Measurements from ENCODE around the gene MBNL1. TPM values are rescaled to one million over a fixed set of nuclear protein-coding genes. Genes with fewer than 3 reads are reported as not detected.

Gene MBNL1
- total and polyA plus RNA-seq, 7 experiments from 2014 or later, result 371 to 675 (median 497) TPM

DNA sequence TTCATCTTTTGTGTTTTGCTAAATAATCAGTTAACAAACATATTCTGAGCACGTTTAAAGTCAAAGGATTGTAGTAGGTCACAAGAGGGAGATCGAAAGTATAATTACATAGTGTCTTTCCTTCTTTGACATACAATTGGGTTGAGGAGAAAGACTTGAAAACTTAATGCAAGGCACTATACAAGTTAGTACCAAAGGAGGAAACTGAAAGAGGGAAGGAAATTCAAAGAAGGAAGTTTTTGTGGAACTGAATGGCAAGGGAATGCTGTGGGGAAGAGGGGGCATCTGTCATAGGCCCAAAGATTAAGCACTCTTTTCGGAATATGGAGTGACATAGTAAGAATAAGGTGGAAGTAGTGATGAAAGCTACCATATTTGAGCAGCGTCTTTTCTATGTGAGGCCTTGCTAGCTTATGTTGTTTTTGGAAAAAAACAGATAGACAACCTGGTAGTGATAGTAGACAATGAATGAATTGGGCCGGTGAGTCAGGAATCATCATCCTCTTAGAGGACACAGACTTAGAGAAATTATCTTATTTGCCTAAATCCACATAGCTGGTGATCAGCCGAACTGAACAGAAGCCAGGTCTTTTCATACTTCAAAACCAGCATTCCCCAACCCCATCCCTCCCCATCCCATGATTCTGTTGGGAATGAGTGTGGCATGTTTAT is 10.2 kb downstream of the MBNL1 start:
- H3K36me3 Mint-ChIP-seq, result peaks cover 0 to 16% (median 0%) of the 10 kb centered on the region in 5 donors
- H3K9me3 ChIP-seq (ENCODE audit: control insufficient read depth in 2 of 3, low read length in 3 of 3), result no peaks in the 10 kb centered on the region
- H3K27ac Mint-ChIP-seq, result peak overlapping the region; percentile 55 to 97 (median 72)
- CTCF ChIA-PET, result no interaction called here
- peak overlapping the region; percentile 49 for H3K27ac ChIP-seq (ENCODE audit: low read depth, low read length)
- H3K9me3 Mint-ChIP-seq, result no peaks in the 10 kb centered on the region
- POLR2A ChIA-PET, result interaction anchor here (0.6 to 2.1 kb wide), 11 partner anchors 10 to 103 kb away, joined by 3 to 7 read pairs (median 4); partner anchors contain the start of gene MBNL1
- no peaks in the 10 kb centered on the region for H3K27me3 ChIP-seq (ENCODE audit: control insufficient read depth in 2 of 2, insufficient read depth in 2 of 2, low read length in 2 of 2)
- H3K4me1 ChIP-seq (ENCODE audit: control insufficient read depth in 2 of 2, insufficient read depth in 2 of 2, low read length in 2 of 2), result peaks cover 52 to 90% of the 10 kb centered on the region in 2 donors
- peak overlapping the region; percentile 39 to 93 (median 78) for H3K4me3 Mint-ChIP-seq
- ATAC-seq, result peak; percentile 34
- H3K4me3 ChIP-seq (ENCODE audit: low read length), result peak overlapping the region; percentile 31
- intact Hi-C loops (cut with micrococcal nuclease), result loop anchor here (1.0 to 10.0 kb wide), 5 partner anchors 8 to 1514 kb away; partner anchors contain the start of genes RAP2B (in 1 of the 2) and SIAH2 (in 1 of the 2)
- no peaks in the 10 kb centered on the region for H3K36me3 ChIP-seq (ENCODE audit: control insufficient read depth in 2 of 3, insufficient read depth in 3 of 3, low read length in 3 of 3)
- no peaks in the 10 kb centered on the region for H3K27me3 Mint-ChIP-seq
- no peak for DNase-seq
- H3K4me1 Mint-ChIP-seq, result peaks cover 56 to 92% (median 84%) of the 10 kb centered on the region in 7 donors

DNA sequence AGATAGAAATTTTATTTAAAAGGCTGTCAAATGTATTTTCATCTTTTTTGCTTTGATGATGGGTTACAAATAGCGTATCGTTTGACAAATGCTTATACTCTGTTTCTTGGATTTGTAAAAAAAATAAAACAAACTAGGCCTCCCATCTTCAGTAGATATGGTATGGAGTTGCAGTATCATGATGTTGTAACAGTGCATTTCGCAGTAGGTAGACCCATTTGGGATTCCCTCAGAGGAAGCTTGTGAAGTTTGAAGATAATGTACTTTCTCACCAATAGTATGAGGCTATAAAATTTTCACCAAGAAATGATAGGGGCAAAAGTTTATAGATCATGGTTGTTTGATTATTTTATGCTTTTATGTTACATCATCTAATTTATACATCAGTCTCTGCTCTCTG is 10.8 kb downstream of the MBNL1 start:
- Mint-ChIP-seq H3K4me1 (peaks cover 53 to 93% (median 82%) of the 10 kb centered on the region in 7 donors), H3K27ac (peak overlapping the region; percentile 47 to 90 (median 72)), H3K27me3 (no peaks in the 10 kb centered on the region), H3K4me3 (peak overlapping the region; percentile 53 to 93 (median 78)), H3K9me3 (no peaks in the 10 kb centered on the region), H3K36me3 (peaks cover 0 to 16% (median 0%) of the 10 kb centered on the region in 5 donors)
- intact Hi-C loops (cut with micrococcal nuclease), result loop anchor here (1.0 to 10.0 kb wide), 5 partner anchors 8 to 1515 kb away; partner anchors contain the start of genes RAP2B (in 1 of the 2) and SIAH2 (in 1 of the 2)
- ChIA-PET POLR2A (interaction anchor here (0.6 to 2.1 kb wide), 14 partner anchors 11 to 102 kb away, joined by 3 to 7 read pairs (median 4); partner anchors contain the start of gene MBNL1), CTCF (interaction anchor here (0.6 kb wide), 1 partner anchor 24 kb away, joined by 3 read pairs; no protein-coding TSS in a partner anchor)
- Histone ChIP-seq H3K9me3 (ENCODE audit: control insufficient read depth in 2 of 3, low read length in 3 of 3) (no peaks in the 10 kb centered on the region), H3K4me1 (ENCODE audit: control insufficient read depth in 2 of 2, insufficient read depth in 2 of 2, low read length in 2 of 2) (peaks cover 52 to 88% of the 10 kb centered on the region in 2 donors), H3K27ac (ENCODE audit: low read depth, low read length) (peak overlapping the region; percentile 49), H3K4me3 (ENCODE audit: low read length) (peak overlapping the region; percentile 31), H3K36me3 (ENCODE audit: control insufficient read depth in 2 of 3, insufficient read depth in 3 of 3, low read length in 3 of 3) (no peaks in the 10 kb centered on the region), H3K27me3 (ENCODE audit: control insufficient read depth in 2 of 2, insufficient read depth in 2 of 2, low read length in 2 of 2) (no peaks in the 10 kb centered on the region)
- ATAC-seq (no peak), DNase-seq (no peak)

- DNase-seq (no peak), ATAC-seq (no peak)
- peak overlapping the region; percentile 62 to 92 (median 78) for H3K4me3 Mint-ChIP-seq
- peaks cover 55 to 96% (median 85%) of the 10 kb centered on the region in 7 donors for H3K4me1 Mint-ChIP-seq
- Histone ChIP-seq H3K9me3 (ENCODE audit: control insufficient read depth in 2 of 3, low read length in 3 of 3) (no peaks in the 10 kb centered on the region), H3K4me3 (ENCODE audit: low read length) (peak overlapping the region; percentile 40), H3K4me1 (ENCODE audit: control insufficient read depth in 2 of 2, insufficient read depth in 2 of 2, low read length in 2 of 2) (peaks cover 47 to 87% of the 10 kb centered on the region in 2 donors), H3K36me3 (ENCODE audit: control insufficient read depth in 2 of 3, insufficient read depth in 3 of 3, low read length in 3 of 3) (no peaks in the 10 kb centered on the region), H3K27ac (ENCODE audit: low read depth, low read length) (peak overlapping the region; percentile 49), H3K27me3 (ENCODE audit: control insufficient read depth in 2 of 2, insufficient read depth in 2 of 2, low read length in 2 of 2) (no peaks in the 10 kb centered on the region)
- H3K27ac Mint-ChIP-seq, result peak overlapping the region; percentile 8 to 90 (median 72)
- ChIA-PET CTCF (interaction anchor here (0.9 to 1.6 kb wide), 2 partner anchors 11 to 95 kb away, joined by 3 to 4 read pairs; no protein-coding TSS in a partner anchor), POLR2A (interaction anchor here (1.0 to 3.8 kb wide), 11 partner anchors 10 to 80 kb away, joined by 4 to 46 read pairs (median 5); partner anchors contain the start of gene MBNL1)
- no peaks in the 10 kb centered on the region for H3K27me3 Mint-ChIP-seq
- H3K9me3 Mint-ChIP-seq, result no peaks in the 10 kb centered on the region
- H3K36me3 Mint-ChIP-seq, result peaks cover 0 to 16% (median 0%) of the 10 kb centered on the region in 5 donors
- intact Hi-C loops (cut with micrococcal nuclease), result no loop called here
Measured at GRCh38 chr3:152280539-152280938, 11.8 kb downstream of the MBNL1 start.

GRCh38 chr3:152281133-152281713 is 12.5 kb downstream of the MBNL1 start:
- Histone ChIP-seq H3K36me3 (ENCODE audit: control insufficient read depth in 2 of 3, insufficient read depth in 3 of 3, low read length in 3 of 3) (no peaks in the 10 kb centered on the region), H3K4me3 (ENCODE audit: low read length) (peak overlapping the region; percentile 18), H3K9me3 (ENCODE audit: control insufficient read depth in 2 of 3, low read length in 3 of 3) (no peaks in the 10 kb centered on the region), H3K27ac (ENCODE audit: low read depth, low read length) (peak overlapping the region; percentile 49), H3K4me1 (ENCODE audit: control insufficient read depth in 2 of 2, insufficient read depth in 2 of 2, low read length in 2 of 2) (peaks cover 47 to 86% of the 10 kb centered on the region in 2 donors), H3K27me3 (ENCODE audit: control insufficient read depth in 2 of 2, insufficient read depth in 2 of 2, low read length in 2 of 2) (no peaks in the 10 kb centered on the region)
- ATAC-seq, result peak; percentile 12
- DNase-seq, result no peak
- peak overlapping the region; percentile 64 to 79 (median 72) for H3K4me3 Mint-ChIP-seq
- H3K36me3 Mint-ChIP-seq, result peaks cover 0 to 16% (median 0%) of the 10 kb centered on the region in 5 donors
- no peaks in the 10 kb centered on the region for H3K9me3 Mint-ChIP-seq
- no peaks in the 10 kb centered on the region for H3K27me3 Mint-ChIP-seq
- H3K4me1 Mint-ChIP-seq, result peaks cover 55 to 95% (median 85%) of the 10 kb centered on the region in 7 donors
- POLR2A ChIA-PET, result interaction anchor here (0.8 to 3.8 kb wide), 13 partner anchors 10 to 88 kb away, joined by 3 to 46 read pairs (median 4); partner anchors contain the start of gene MBNL1
- peak overlapping the region; percentile 6 to 94 (median 73) for H3K27ac Mint-ChIP-seq
- CTCF ChIA-PET, result interaction anchor here (1.4 to 1.6 kb wide), 2 partner anchors 96 to 97 kb away, joined by 4 to 7 read pairs; no protein-coding TSS in a partner anchor
- intact Hi-C loops (cut with micrococcal nuclease), result no loop called here

- Mint-ChIP-seq H3K27ac (peak overlapping the region; percentile 61 to 91 (median 83)), H3K27me3 (no peaks in the 10 kb centered on the region), H3K4me3 (peak overlapping the region; percentile 53 to 82 (median 72)), H3K36me3 (peaks cover 0 to 12% (median 0%) of the 10 kb centered on the region in 5 donors), H3K9me3 (no peaks in the 10 kb centered on the region), H3K4me1 (peaks cover 54 to 93% (median 81%) of the 10 kb centered on the region in 7 donors)
- no peaks in the 10 kb centered on the region for H3K27me3 ChIP-seq (ENCODE audit: control insufficient read depth in 2 of 2, insufficient read depth in 2 of 2, low read length in 2 of 2)
- no peaks in the 10 kb centered on the region for H3K9me3 ChIP-seq (ENCODE audit: control insufficient read depth in 2 of 3, low read length in 3 of 3)
- H3K36me3 ChIP-seq (ENCODE audit: control insufficient read depth in 2 of 3, insufficient read depth in 3 of 3, low read length in 3 of 3), result no peaks in the 10 kb centered on the region
- ChIA-PET POLR2A (interaction anchor here (0.6 to 3.8 kb wide), 7 partner anchors 9 to 99 kb away, joined by 3 to 46 read pairs (median 4); partner anchors contain the start of gene MBNL1), CTCF (interaction anchor here (0.7 to 1.4 kb wide), 2 partner anchors 23 to 99 kb away, joined by 3 to 7 read pairs; no protein-coding TSS in a partner anchor)
- peaks cover 42 to 93% of the 10 kb centered on the region in 2 donors for H3K4me1 ChIP-seq (ENCODE audit: control insufficient read depth in 2 of 2, insufficient read depth in 2 of 2, low read length in 2 of 2)
- no peak for DNase-seq
- peak overlapping the region; percentile 33 for H3K4me3 ChIP-seq (ENCODE audit: low read length)
- no peak for ATAC-seq
- intact Hi-C loops (cut with micrococcal nuclease), result no loop called here
- H3K27ac ChIP-seq (ENCODE audit: low read depth, low read length), result peak overlapping the region; percentile 49
Measured at GRCh38 chr3:152282813-152283212, 14.1 kb downstream of the MBNL1 start.

Data from naive thymus-derived CD4-positive, alpha-beta T cell (primary cell).